Measurements from ENCODE around the gene ELAVL3.

DNA sequence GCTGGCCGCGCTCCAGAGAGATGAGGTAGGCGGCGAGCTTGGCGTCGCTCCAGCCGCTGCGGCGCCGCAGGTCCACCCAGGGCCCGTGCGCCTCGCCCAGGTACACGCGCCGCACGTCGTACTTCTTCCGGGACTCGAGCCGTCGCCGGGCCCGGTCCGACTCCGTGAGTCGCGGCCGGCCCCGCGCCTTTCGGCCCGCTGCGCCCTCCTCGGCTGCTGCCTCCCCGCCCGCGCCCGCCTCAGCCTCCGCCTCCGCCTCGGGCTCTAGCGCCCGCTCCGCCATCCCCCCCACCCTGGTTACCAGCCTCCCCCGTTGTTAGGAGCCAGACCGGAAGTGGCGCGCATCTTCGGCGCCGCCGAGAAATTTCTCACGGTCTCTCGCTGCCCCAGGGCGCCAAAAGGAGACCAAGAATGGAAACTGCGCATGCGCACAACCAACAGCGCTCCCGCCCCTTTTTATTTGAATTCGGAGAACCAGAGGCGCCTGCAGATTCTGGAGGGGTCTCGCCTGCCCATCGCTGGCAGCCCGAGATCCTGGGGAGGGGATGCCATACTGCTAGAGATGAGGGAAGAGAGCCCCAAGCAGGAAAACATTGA is 24.8 kb upstream of the ELAVL3 start, which contains the start of gene ZNF653:
- TF ChIP-seq, protein P1, sequence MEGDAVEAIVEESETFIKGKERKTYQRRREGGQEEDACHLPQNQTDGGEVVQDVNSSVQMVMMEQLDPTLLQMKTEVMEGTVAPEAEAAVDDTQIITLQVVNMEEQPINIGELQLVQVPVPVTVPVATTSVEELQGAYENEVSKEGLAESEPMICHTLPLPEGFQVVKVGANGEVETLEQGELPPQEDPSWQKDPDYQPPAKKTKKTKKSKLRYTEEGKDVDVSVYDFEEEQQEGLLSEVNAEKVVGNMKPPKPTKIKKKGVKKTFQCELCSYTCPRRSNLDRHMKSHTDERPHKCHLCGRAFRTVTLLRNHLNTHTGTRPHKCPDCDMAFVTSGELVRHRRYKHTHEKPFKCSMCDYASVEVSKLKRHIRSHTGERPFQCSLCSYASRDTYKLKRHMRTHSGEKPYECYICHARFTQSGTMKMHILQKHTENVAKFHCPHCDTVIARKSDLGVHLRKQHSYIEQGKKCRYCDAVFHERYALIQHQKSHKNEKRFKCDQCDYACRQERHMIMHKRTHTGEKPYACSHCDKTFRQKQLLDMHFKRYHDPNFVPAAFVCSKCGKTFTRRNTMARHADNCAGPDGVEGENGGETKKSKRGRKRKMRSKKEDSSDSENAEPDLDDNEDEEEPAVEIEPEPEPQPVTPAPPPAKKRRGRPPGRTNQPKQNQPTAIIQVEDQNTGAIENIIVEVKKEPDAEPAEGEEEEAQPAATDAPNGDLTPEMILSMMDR (IDR thresholded peaks at IDR 0.05), result no peak
- TF ChIP-seq POLR2A (IDR thresholded peaks at IDR 0.05), result no peak
